ENCODE results near the gene SCG3.

Gene SCG3

GRCh38 chr15:51758645-51759044 is 77.3 kb downstream of the SCG3 start:
- DNase-seq (ENCODE audit: low read depth in 2 of 2): peak; percentile 63 to 69

- DNase-seq (ENCODE audit: low read depth in 2 of 2): peak; percentile 95 to 96
These were observed 78.3 kb downstream of the SCG3 start for GRCh38 chr15:51759557-51760070.

GRCh38 chr15:51760805-51761204 is 79.5 kb downstream of the SCG3 start:
- no peak for DNase-seq (ENCODE audit: low read depth in 2 of 2)

- DNase-seq (ENCODE audit: low read depth in 2 of 2): no peak
These were observed 84.4 kb downstream of the SCG3 start for GRCh38 chr15:51765751-51766150.

GRCh38 chr15:51766341-51766740 is 85.0 kb downstream of the SCG3 start:
- no peak for DNase-seq (ENCODE audit: low read depth in 2 of 2)

GRCh38 chr15:51768018-51768417 is 86.7 kb downstream of the SCG3 start:
- DNase-seq (ENCODE audit: low read depth in 2 of 2): no peak
